ENCODE measurements around the gene PTP4A1. TPM values are rescaled to one million over a fixed set of nuclear protein-coding genes. Genes with fewer than 3 reads are reported as not detected.
A peak's percentile ranks its signal among the peaks of the same experiment; 100 is the strongest.

PTP4A1 gene
- total and polyA plus RNA-seq, 2 of the 13 experiments (the other 11 are each of a cell fraction or from before 2014, with no cell fraction given), result 141 to 376 TPM

- TF ChIP-seq ATF4 (CRISPR knock-in tag; IDR thresholded peaks at IDR 0.05), result peak in 1 of 2 experiments; percentile 65; a peak in 2 of 4 replicates
- TF ChIP-seq ZNF782 (CRISPR knock-in tag; IDR thresholded peaks at IDR 0.05; ENCODE audit: borderline replicate concordance), result peak; percentile 68; the same call in 1 of the 2 replicates
- no peak for TF ChIP-seq ZNF318 (CRISPR knock-in tag; IDR thresholded peaks at IDR 0.05)
- 0 out of 2 replicates have a peak, but pooled peaks have one; percentile 58 for TF ChIP-seq ZNF451 (CRISPR knock-in tag; IDR thresholded peaks at IDR 0.05)
- TF ChIP-seq ZNF839 (CRISPR knock-in tag; IDR thresholded peaks at IDR 0.05; ENCODE audit: borderline replicate concordance), result no peak
- TF ChIP-seq STAT5B (CRISPR knock-in tag; IDR thresholded peaks at IDR 0.05), result no peak
- 0 out of 2 replicates have a peak, but pooled peaks have one; percentile 64 for TF ChIP-seq ZNF501 (CRISPR knock-in tag; IDR thresholded peaks at IDR 0.05)
- TF ChIP-seq RBFOX2 (IDR thresholded peaks at IDR 0.05; ENCODE audit: low read depth, low read length), result peak; percentile 98
- no peak for TF ChIP-seq ZBTB2 (CRISPR knock-in tag; IDR thresholded peaks at IDR 0.05; ENCODE audit: low read depth)
- 0 out of 2 replicates have a peak, but pooled peaks have one; percentile 7 for TF ChIP-seq ZNF629 (CRISPR knock-in tag; conservative IDR thresholded peaks at IDR 0.05)
- TF ChIP-seq SMYD3 (CRISPR knock-in tag; IDR thresholded peaks at IDR 0.05), result no peak; the same call in 1 of the 2 replicates
- TF ChIP-seq YEATS4 (CRISPR knock-in tag; IDR thresholded peaks at IDR 0.05; ENCODE audit: borderline replicate concordance), result peak; percentile 83
- TF ChIP-seq THAP7 (CRISPR knock-in tag; IDR thresholded peaks at IDR 0.05), result peak; percentile 43; the same call in 1 of the 2 replicates
- peak; percentile 43; the same call in 1 of the 2 replicates for TF ChIP-seq SP2 (CRISPR knock-in tag; IDR thresholded peaks at IDR 0.05)
- no peak for TF ChIP-seq RBAK (CRISPR knock-in tag; IDR thresholded peaks at IDR 0.05)
- no peak; the same call in 1 of the 2 replicates for TF ChIP-seq SMAD9 (CRISPR knock-in tag; IDR thresholded peaks at IDR 0.05)
- TF ChIP-seq SRSF9 (IDR thresholded peaks at IDR 0.05; ENCODE audit: borderline replicate concordance, insufficient read depth, low read depth, low read length, poor library complexity, severe bottlenecking), result no peak
These were observed 1.0 kb downstream of the PTP4A1 start (continued) for GRCh38 chr6:63573076-63573898.
